A549 (cell line): ENCODE results near the gene USP54. TPM values are rescaled to one million over a fixed set of nuclear protein-coding genes. Genes with fewer than 3 reads are reported as not detected.

ENCODE experiments used
- ATAC-seq, 2 experiments: fragments of 200-7000 bp in 1 of 2; fragments of >200 bp in 1 of 2; cut with Nextera tagmentation in 1 of 2; cut with Tn5 transposase in 1 of 2; 3 replicates each; pipeline versions ENCODE4 v1.8.0 to v1.9.1; 2018 to 2020; ENCODE audit warnings: mild to moderate bottlenecking in 1 of 2, moderate library complexity in 1 of 2
- CTCF ChIA-PET: fragments of 300-600 bp; sonication (Branson Sonifier 250); formaldehyde crosslinking; extraction: SDS; loops from one replicate; lab custom pipeline; 2021; ENCODE audit warnings: antibody characterized with exemption, inconsistent platforms; lab: Yijun Ruan, JAX
- POLR2A ChIA-PET: fragments of 350-600 bp; formaldehyde crosslinking; extraction: SDS; loops from one replicate; lab custom pipeline; 2021; ENCODE audit warnings: antibody characterized with exemption, inconsistent platforms; lab: Yijun Ruan, JAX
- DNase-seq, 2 experiments: peaks; one replicate each; pipeline versions ENCODE4 v3.0.0 to v3.0.0-alpha.2; 2011 to 2016; ENCODE audit warnings: low read depth in 1 of 2, low spot score in 1 of 2
- FAIRE-seq: peaks from 2 replicates; lab custom pipeline; 2011; peaks lifted over from hg19 to GRCh38; lab: Jason Lieb, UNC
- H3K27ac ChIP-seq, 2 experiments: fragments of >200 bp; sonication (Bioruptor Twin); formaldehyde crosslinking; 3 replicates each; pipeline ENCODE4 v1.5.1; 2016 to 2017
- H3K4me1 ChIP-seq: fragments of >200 bp; sonication (Bioruptor Twin); formaldehyde crosslinking; 3 replicates; pipeline ENCODE4 v1.6.1; 2016
- H3K4me2 ChIP-seq: fragments of >200 bp; sonication (Bioruptor Twin); formaldehyde crosslinking; 3 replicates; pipeline ENCODE4 v1.6.1; 2016
- H3K4me3 ChIP-seq: fragments of >200 bp; sonication (Bioruptor Twin); formaldehyde crosslinking; 3 replicates; pipeline ENCODE4 v1.5.1; 2016
- H3K9me3 ChIP-seq: fragments of >200 bp; sonication (Bioruptor Twin); formaldehyde crosslinking; 3 replicates; pipeline ENCODE4 v1.6.1; 2016
- ATOH8 ChIP-seq: fragments of 250-450 bp; sonication (Bioruptor Pico); IDR thresholded peaks from 2 replicates; pipeline ENCODE4 v1.5.0; 2020; ENCODE audit warnings: low read depth, mild to moderate bottlenecking, moderate library complexity
- CHD4 ChIP-seq: fragments of 200-600 bp; sonication (generic); IDR thresholded peaks from 2 replicates; pipeline ENCODE4 v1.6.1; 2016; ENCODE audit warnings: antibody characterized with exemption, mild to moderate bottlenecking, borderline replicate concordance
- E2F6 ChIP-seq: IDR thresholded peaks from 2 replicates; pipeline ENCODE4 v1.6.1; 2012; ENCODE audit warnings: low read depth, borderline replicate concordance
- ELK1 ChIP-seq: fragments of 150-350 bp; IDR thresholded peaks from 2 replicates; pipeline ENCODE4 v1.6.1; 2014; ENCODE audit warnings: low read depth, mild to moderate bottlenecking, low read length
- ESRRA ChIP-seq: fragments of 150-350 bp; IDR thresholded peaks from 2 replicates; pipeline ENCODE4 v1.6.1; 2014; ENCODE audit warnings: mild to moderate bottlenecking, low read length, borderline replicate concordance
- FOSL2 ChIP-seq, 2 experiments: fragments of 450-650 bp in 1 of 2; fragments of >200 bp in 1 of 2; sonication (Bioruptor Twin) in 1 of 2; formaldehyde crosslinking; IDR thresholded peaks; 2 replicates each; pipeline versions ENCODE4 v1.5.0 to v1.6.1; 2016 to 2020; ENCODE audit warnings: mild to moderate bottlenecking in 1 of 2, moderate library complexity in 1 of 2
- GATA3 ChIP-seq: IDR thresholded peaks from 2 replicates; pipeline ENCODE4 v1.6.1; 2012; ENCODE audit warnings: borderline replicate concordance
- HOXB13 ChIP-seq: fragments of 250-450 bp; sonication (Bioruptor Pico); IDR thresholded peaks from 2 replicates; pipeline ENCODE4 v1.5.0; 2020; ENCODE audit warnings: low read depth, mild to moderate bottlenecking, moderate library complexity
- PHF8 ChIP-seq: fragments of 200-600 bp; sonication (generic); IDR thresholded peaks from 2 replicates; pipeline ENCODE4 v1.6.1; 2016; ENCODE audit warnings: low read depth, mild to moderate bottlenecking, antibody characterized with exemption, moderate library complexity, borderline replicate concordance
- REST ChIP-seq: fragments of 200-600 bp; sonication (generic); IDR thresholded peaks from 2 replicates; pipeline ENCODE4 v1.6.1; 2016; ENCODE audit warnings: antibody characterized with exemption, mild to moderate bottlenecking, moderate library complexity
- RFX5 ChIP-seq: fragments of 450-650 bp; IDR thresholded peaks from 2 replicates; pipeline ENCODE4 v1.7.1; 2014; ENCODE audit warnings: antibody characterized with exemption, mild to moderate bottlenecking, moderate library complexity
- TFCP2L1 ChIP-seq: fragments of 250-450 bp; sonication (Bioruptor Pico); IDR thresholded peaks from 2 replicates; pipeline ENCODE4 v1.5.0; 2021; ENCODE audit warnings: mild to moderate bottlenecking
- USF2 ChIP-seq: fragments of 450-650 bp; IDR thresholded peaks from 2 replicates; pipeline ENCODE4 v1.6.1; 2014; ENCODE audit warnings: antibody characterized with exemption
- WGBS: methylation state at CpG from one replicate; pipeline ENCODE4 v1.1.6; 2017; ENCODE audit errors: missing lambda C conversion rate; 5-methylcytosine and 5-hydroxymethylcytosine counted together
- polyA plus RNA-seq, 4 experiments: library from polyadenylated mRNA; depleted of rRNA in 3 of 4; stranded (reverse); fragments of >200 nt; fragmentation: RNase III in 1 of 4; extraction: RNeasy Plus Mini Kit Qiagen cat#74134 plus additional on column Dnase treatment in 1 of 4; gene quantifications; 2 replicates in 3 of 4; 3 replicates in 1 of 4; pipeline ENCODE4 v1.2.3, GENCODE V29; 2011 to 2017

Gene USP54
- polyA plus RNA-seq, 2 of the 4 experiments (the other 2 are of a cell fraction) = 8.8 to 32.5 TPM

GRCh38 chr10:73561192-73561591 lies 29.9 kb downstream of the USP54 start (continued):
- TF ChIP-seq ESRRA = no peak
- no peak for TF ChIP-seq PHF8

- H3K9me3 ChIP-seq = no peaks in the 10 kb centered on the region
- H3K4me1 ChIP-seq = no peaks in the 10 kb centered on the region
- no peak overlapping the region for H3K4me3 ChIP-seq
- 80% methylated on average over 6 of the region's 6 CpGs for WGBS
- CTCF ChIA-PET = interaction anchor here (0.6 to 1.1 kb wide), 4 partner anchors 11 to 1378 kb away, joined by 3 to 5 read pairs (median 3); no protein-coding TSS in a partner anchor
- no peak overlapping the region for H3K27ac ChIP-seq
- FAIRE-seq (no peak), ATAC-seq (no peak; a peak in 1 of 6 replicates), DNase-seq (peak in 1 of 2 experiments; percentile 38)
- TF ChIP-seq FOSL2 (IDR thresholded peaks at IDR 0.05) = no peak
- peak; percentile 16; the same call in 1 of the 2 replicates for TF ChIP-seq FOSL2 (CRISPR knock-in tag; IDR thresholded peaks at IDR 0.05)
- no peak for TF ChIP-seq GATA3
- POLR2A ChIA-PET = no interaction called here
- no peak overlapping the region for H3K4me2 ChIP-seq
Observed at GRCh38 chr10:73559590-73559989, 31.6 kb downstream of the USP54 start.

GRCh38 chr10:73556855-73557254 lies 34.3 kb downstream of the USP54 start:
- Histone ChIP-seq H3K4me3 (no peak overlapping the region), H3K4me1 (no peaks in the 10 kb centered on the region), H3K27ac (no peak overlapping the region), H3K9me3 (no peaks in the 10 kb centered on the region), H3K4me2 (no peak overlapping the region)
- DNase-seq (no peak), FAIRE-seq (no peak), ATAC-seq (no peak)
- TF ChIP-seq E2F6 (no peak), TFCP2L1 (CRISPR knock-in tag) (no peak), CHD4 (no peak), HOXB13 (CRISPR knock-in tag) (no peak), USF2 (no peak), RFX5 (no peak), ATOH8 (CRISPR knock-in tag) (no peak), ELK1 (no peak), REST (no peak)
- ChIA-PET CTCF (no interaction called here), POLR2A (no interaction called here)
- WGBS = 88% methylated on average over 2 of the region's 2 CpGs
